Measurements from ENCODE around the gene PLD3.

The PLD3 gene

DNA sequence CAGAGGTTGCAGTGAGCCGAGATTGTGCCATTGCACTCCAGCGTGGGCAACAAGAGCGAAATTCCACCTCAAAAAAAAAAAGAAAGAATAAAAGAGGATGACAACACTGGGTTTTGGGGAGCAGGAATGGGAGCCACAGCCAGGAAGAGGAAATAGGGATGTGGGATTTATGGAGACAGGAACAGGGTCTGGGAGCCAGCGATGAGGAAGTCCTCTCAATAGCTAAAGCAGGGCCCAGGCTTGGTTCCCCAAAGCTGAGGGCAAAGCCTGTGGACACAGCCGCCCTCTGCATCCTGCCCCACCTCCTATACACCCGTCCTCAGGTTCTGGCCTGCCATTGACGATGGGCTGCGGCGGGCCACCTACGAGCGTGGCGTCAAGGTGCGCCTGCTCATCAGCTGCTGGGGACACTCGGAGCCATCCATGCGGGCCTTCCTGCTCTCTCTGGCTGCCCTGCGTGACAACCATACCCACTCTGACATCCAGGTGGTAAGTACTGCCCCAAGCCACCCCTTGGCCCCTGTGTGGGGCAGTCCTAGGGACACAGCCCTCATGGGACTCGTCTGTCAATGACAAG lies 27.9 kb downstream of the PLD3 start:
- Histone ChIP-seq H3K36me3 (peaks cover 24% of the 10 kb centered on the region), H3K27me3 (no peaks in the 10 kb centered on the region), H3K9me3 (no peaks in the 10 kb centered on the region), H3K4me3 (ENCODE audit: low read depth, low read length) (no peak overlapping the region), H3K4me1 (no peaks in the 10 kb centered on the region)
- TF ChIP-seq, protein P1, sequence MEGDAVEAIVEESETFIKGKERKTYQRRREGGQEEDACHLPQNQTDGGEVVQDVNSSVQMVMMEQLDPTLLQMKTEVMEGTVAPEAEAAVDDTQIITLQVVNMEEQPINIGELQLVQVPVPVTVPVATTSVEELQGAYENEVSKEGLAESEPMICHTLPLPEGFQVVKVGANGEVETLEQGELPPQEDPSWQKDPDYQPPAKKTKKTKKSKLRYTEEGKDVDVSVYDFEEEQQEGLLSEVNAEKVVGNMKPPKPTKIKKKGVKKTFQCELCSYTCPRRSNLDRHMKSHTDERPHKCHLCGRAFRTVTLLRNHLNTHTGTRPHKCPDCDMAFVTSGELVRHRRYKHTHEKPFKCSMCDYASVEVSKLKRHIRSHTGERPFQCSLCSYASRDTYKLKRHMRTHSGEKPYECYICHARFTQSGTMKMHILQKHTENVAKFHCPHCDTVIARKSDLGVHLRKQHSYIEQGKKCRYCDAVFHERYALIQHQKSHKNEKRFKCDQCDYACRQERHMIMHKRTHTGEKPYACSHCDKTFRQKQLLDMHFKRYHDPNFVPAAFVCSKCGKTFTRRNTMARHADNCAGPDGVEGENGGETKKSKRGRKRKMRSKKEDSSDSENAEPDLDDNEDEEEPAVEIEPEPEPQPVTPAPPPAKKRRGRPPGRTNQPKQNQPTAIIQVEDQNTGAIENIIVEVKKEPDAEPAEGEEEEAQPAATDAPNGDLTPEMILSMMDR (IDR thresholded peaks at IDR 0.05; ENCODE audit: low read depth, low read length) = no peak
- DNase-seq = no peak

DNA sequence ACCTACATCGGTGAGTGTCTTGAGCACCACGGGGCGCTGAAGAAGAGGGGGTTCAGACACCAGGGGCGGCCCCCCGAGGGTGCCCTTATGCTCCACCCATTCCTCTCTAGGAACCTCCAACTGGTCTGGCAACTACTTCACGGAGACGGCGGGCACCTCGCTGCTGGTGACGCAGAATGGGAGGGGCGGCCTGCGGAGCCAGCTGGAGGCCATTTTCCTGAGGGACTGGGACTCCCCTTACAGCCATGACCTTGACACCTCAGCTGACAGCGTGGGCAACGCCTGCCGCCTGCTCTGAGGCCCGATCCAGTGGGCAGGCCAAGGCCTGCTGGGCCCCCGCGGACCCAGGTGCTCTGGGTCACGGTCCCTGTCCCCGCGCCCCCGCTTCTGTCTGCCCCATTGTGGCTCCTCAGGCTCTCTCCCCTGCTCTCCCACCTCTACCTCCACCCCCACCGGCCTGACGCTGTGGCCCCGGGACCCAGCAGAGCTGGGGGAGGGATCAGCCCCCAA lies 29.4 kb downstream of the PLD3 start:
- Histone ChIP-seq H3K36me3 (peaks cover 15% of the 10 kb centered on the region), H3K9me3 (no peaks in the 10 kb centered on the region), H3K4me1 (no peaks in the 10 kb centered on the region), H3K27me3 (no peaks in the 10 kb centered on the region), H3K4me3 (ENCODE audit: low read depth, low read length) (no peak overlapping the region)
- no peak for DNase-seq
- TF ChIP-seq, protein P1 (IDR thresholded peaks at IDR 0.05; ENCODE audit: low read depth, low read length) = no peak

DNA sequence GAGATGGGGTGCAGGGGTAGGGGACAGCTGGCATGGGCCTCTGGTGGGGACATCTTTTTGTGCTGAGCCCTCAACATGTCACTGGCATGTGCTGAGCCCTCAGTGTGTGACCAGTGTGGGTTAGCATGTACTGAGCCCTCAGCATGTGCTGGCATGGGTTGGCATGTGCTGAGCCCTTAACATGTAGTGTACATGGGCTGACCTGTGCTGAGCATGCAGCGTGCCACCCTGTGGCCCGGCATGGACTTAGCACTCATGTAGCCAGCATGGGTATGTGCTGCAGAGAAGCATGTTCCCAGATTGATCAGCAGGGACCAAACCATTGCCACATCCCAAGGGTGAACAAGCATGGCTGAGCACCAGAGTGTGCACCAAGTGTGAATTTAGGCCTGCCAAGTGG lies 30.0 kb downstream of the PLD3 start:
- DNase-seq = no peak
- no peaks in the 10 kb centered on the region for H3K4me1 ChIP-seq
- peaks cover 15% of the 10 kb centered on the region for H3K36me3 ChIP-seq
- no peaks in the 10 kb centered on the region for H3K27me3 ChIP-seq
- TF ChIP-seq, protein P1 (IDR thresholded peaks at IDR 0.05; ENCODE audit: low read depth, low read length) = no peak
- no peak overlapping the region for H3K4me3 ChIP-seq (ENCODE audit: low read depth, low read length)
- no peaks in the 10 kb centered on the region for H3K9me3 ChIP-seq

DNA sequence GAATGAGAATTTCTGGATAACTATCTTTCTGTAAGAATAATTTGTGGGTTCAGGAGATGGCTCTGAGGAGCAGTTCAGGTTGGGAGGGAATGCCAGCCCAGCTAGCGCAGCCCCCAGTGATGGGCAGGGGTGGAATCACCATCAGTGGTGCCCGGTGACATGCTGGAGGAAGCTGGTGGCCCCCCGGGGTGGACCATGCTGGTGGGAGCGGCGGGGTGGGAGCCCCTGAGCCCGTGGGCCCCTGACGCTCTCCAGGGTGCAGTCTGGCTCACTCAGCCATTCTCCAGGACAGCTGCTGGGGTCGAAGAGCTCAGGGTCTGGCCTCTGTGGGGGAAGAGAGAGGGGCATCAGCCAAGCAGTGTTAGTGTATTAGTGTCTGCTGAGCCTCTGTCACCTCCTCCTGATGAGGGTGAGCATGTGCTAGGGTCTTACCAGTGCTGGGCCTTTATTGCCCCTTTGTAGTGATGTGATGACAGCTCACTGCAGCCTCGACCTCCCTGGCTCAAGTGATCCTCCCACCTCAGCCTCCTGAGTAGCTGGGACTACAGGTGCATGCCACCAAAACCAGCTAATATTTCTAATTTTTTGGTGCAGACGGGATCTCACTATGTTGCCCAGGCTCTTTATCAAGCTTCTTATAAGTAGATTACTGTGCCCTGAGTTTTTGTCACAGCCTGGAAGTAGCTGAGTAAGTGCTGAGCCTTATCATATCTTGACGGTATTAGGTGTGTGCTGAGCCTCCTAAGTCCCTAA lies 31.1 kb downstream of the PLD3 start:
- Histone ChIP-seq H3K9me3 (no peaks in the 10 kb centered on the region), H3K36me3 (peaks cover 11% of the 10 kb centered on the region), H3K27me3 (no peaks in the 10 kb centered on the region), H3K4me3 (ENCODE audit: low read depth, low read length) (no peak overlapping the region), H3K4me1 (no peaks in the 10 kb centered on the region)
- DNase-seq = no peak
- TF ChIP-seq, protein P1 (IDR thresholded peaks at IDR 0.05; ENCODE audit: low read depth, low read length) = no peak

DNA sequence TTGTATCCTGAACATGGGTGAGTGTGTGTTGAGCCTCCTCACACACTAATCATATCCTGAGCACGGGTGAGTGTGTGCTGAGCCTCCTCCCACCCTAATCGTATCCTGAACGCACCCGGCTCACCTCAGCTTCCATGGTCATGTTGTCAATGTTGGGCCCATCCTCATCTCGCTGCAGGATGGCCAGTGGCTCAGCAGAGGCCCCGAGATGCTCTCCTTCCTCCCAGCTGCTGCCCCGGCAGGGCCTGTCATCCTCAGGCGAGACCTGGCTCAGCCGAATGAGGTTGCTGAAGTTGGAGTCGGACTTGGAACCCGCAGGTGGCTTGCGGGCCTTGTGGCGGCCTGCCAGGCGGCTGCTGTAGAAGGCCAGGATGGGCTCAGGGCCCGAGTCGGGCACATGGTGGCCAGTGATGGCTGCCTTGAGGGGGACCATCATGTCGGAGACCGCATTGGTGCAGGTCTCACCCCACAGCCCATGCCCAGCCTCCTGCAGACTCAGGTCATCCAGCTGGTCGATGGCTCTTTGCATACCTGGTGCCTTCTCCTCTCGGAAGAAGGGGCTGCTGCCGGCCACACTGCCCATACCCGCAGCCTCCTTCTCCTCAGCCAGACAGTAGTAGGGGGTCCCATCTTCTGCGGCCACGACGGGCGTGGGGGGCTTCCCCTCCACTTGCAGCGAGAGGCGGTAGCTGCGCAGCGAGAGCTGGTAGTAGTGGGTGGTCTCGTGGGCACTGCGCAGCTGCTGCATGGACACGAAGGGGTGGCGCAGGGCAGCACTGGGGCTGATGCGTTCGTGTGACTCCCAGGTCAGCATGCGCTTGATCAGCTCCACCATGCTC lies 31.9 kb downstream of the PLD3 start:
- no peaks in the 10 kb centered on the region for H3K27me3 ChIP-seq
- TF ChIP-seq, protein P1 (IDR thresholded peaks at IDR 0.05; ENCODE audit: low read depth, low read length) = no peak
- H3K4me1 ChIP-seq = no peaks in the 10 kb centered on the region
- DNase-seq = no peak
- no peaks in the 10 kb centered on the region for H3K9me3 ChIP-seq
- H3K36me3 ChIP-seq = peaks cover 11% of the 10 kb centered on the region
- H3K4me3 ChIP-seq (ENCODE audit: low read depth, low read length) = no peak overlapping the region

All from BE2C (cell line).